Neuronal stem cell (in vitro differentiated cells): ENCODE data around the gene KCNQ1.

Experiments
- DNase-seq: peaks from one replicate; pipeline ENCODE4 v3.0.0-alpha.2; 2013; ENCODE audit warnings: low spot score
- H2AFZ ChIP-seq: one replicate; pipeline ENCODE4 v1.6.1; 2013; ENCODE audit warnings: mild to moderate bottlenecking, low read length, inconsistent platforms
- H2AK5ac ChIP-seq: 2 replicates; pipeline ENCODE4 v1.6.1; 2013; ENCODE audit warnings: low read depth, mild to moderate bottlenecking, inconsistent platforms, low read length, moderate library complexity, mixed read lengths
- H2BK120ac ChIP-seq: 2 replicates; pipeline ENCODE4 v1.6.1; 2013; ENCODE audit warnings: low read depth, mild to moderate bottlenecking, inconsistent platforms, low read length, moderate library complexity, mixed read lengths
- H2BK12ac ChIP-seq: one replicate; pipeline ENCODE4 v1.6.1; 2013; ENCODE audit warnings: low read length, inconsistent platforms
- H2BK15ac ChIP-seq: 2 replicates; pipeline ENCODE4 v1.6.1; 2013; ENCODE audit warnings: mild to moderate bottlenecking, low read length, inconsistent platforms, mixed read lengths
- H2BK5ac ChIP-seq: one replicate; pipeline ENCODE4 v1.6.1; 2013; ENCODE audit warnings: inconsistent platforms, mild to moderate bottlenecking, low read length, moderate library complexity
- H3K14ac ChIP-seq: one replicate; pipeline ENCODE4 v1.6.1; 2013; ENCODE audit warnings: low read length, inconsistent platforms
- H3K18ac ChIP-seq: 2 replicates; pipeline ENCODE4 v1.6.1; 2013; ENCODE audit warnings: low read length, inconsistent platforms
- H3K23ac ChIP-seq: 2 replicates; pipeline ENCODE4 v1.6.1; 2013; ENCODE audit warnings: low read depth, mild to moderate bottlenecking, mixed read lengths, low read length, inconsistent platforms; ENCODE audit not compliant: poor library complexity
- H3K27ac ChIP-seq: replicated peaks from 3 replicates; pipeline ENCODE4 v1.5.1; 2013; ENCODE audit warnings: low read length, inconsistent platforms
- H3K27me3 ChIP-seq, 3 experiments: 2 replicates each; pipeline ENCODE4 v1.6.1; 2013; ENCODE audit warnings: low read length in 3 of 3, mild to moderate bottlenecking in 2 of 3, inconsistent platforms in 1 of 3, low read depth in 1 of 3, mixed read lengths in 1 of 3, moderate library complexity in 1 of 3; ENCODE audit not compliant: control insufficient read depth in 3 of 3, insufficient read depth in 3 of 3
- H3K36me3 ChIP-seq, 2 donors: replicated peaks in 1 of 2; 2 replicates each; pipeline ENCODE4 v1.6.1; 2013; ENCODE audit warnings: low read length in 2 of 2; ENCODE audit not compliant: control insufficient read depth in 2 of 2, insufficient read depth in 2 of 2
- H3K4ac ChIP-seq: 2 replicates; pipeline ENCODE4 v1.6.1; 2013; ENCODE audit warnings: inconsistent platforms, mild to moderate bottlenecking, low read length, moderate library complexity
- H3K4me1 ChIP-seq, 2 donors: 1 replicate in 1 of 2; 2 replicates in 1 of 2; pipeline ENCODE4 v1.6.1; 2013; ENCODE audit warnings: low read length in 2 of 2, low read depth in 1 of 2; ENCODE audit not compliant: control insufficient read depth in 2 of 2, insufficient read depth in 1 of 2
- H3K4me2 ChIP-seq: one replicate; pipeline ENCODE4 v1.6.1; 2013; ENCODE audit warnings: mild to moderate bottlenecking, low read length, inconsistent platforms; ENCODE audit not compliant: insufficient read depth, poor library complexity, severe bottlenecking
- H3K4me3 ChIP-seq, 2 donors: 2 replicates each; pipeline ENCODE4 v1.5.1; 2013; ENCODE audit warnings: low read length in 2 of 2, mild to moderate bottlenecking in 2 of 2, inconsistent platforms in 1 of 2, moderate library complexity in 1 of 2
- H3K79me1 ChIP-seq: one replicate; pipeline ENCODE4 v1.6.1; 2013; ENCODE audit warnings: low read depth, mild to moderate bottlenecking, inconsistent platforms, low read length, moderate library complexity
- H3K9ac ChIP-seq: one replicate; pipeline ENCODE4 v1.6.1; 2013; ENCODE audit warnings: mild to moderate bottlenecking, low read depth, low read length, inconsistent platforms; ENCODE audit not compliant: poor library complexity
- H3K9me3 ChIP-seq, 2 donors: replicated peaks in 1 of 2; 2 replicates each; pipeline versions ENCODE3 to v1.6.1; 2013; ENCODE audit warnings: low read length in 2 of 2, mild to moderate bottlenecking in 2 of 2, inconsistent platforms in 1 of 2, low read depth in 1 of 2, mixed read lengths in 1 of 2, moderate library complexity in 1 of 2; ENCODE audit not compliant: control insufficient read depth in 2 of 2, insufficient read depth in 1 of 2
- H4K8ac ChIP-seq: one replicate; pipeline ENCODE4 v1.6.1; 2013; ENCODE audit warnings: low read depth, mild to moderate bottlenecking, inconsistent platforms, low read length, moderate library complexity
- H4K91ac ChIP-seq: one replicate; pipeline ENCODE4 v1.6.1; 2013; ENCODE audit warnings: low read length, low read depth, mild to moderate bottlenecking, inconsistent platforms; ENCODE audit not compliant: poor library complexity
- WGBS, 2 donors: extraction: QIAGEN DNeasy Blood & Tissue Kit; methylation state at CpG; one replicate each; pipeline ENCODE4 v1.1.7; 2013; ENCODE audit warnings: missing lambda C conversion rate in 2 of 2, mixed read lengths in 1 of 2; ENCODE audit not compliant: insufficient read length in 2 of 2, insufficient replicate concordance in 1 of 2; ENCODE audit errors: extremely low coverage in 2 of 2; 5-methylcytosine and 5-hydroxymethylcytosine counted together

KCNQ1 gene

DNA sequence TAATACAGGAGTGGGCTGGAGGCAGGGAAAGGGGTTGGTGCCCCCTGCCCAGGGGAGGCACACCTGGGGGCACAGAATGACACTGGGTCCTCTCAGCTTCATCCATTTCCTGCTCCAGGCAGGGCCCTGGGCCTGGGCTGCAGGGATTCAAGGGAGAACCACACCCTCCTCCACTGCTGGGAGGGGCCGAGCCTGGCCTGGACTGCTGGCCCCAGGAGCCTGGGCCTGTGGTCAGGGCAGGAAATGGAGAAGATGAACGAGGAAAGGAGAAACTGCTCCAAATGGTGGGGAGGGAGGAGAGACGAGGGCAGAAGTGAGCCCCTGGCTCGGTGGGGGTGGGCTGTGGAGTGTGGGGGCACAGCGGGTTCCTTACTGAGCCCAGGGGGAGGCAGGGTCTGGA lies 293.1 kb downstream of the KCNQ1 start:
- H3K27me3 ChIP-seq, result peaks cover 0 to 27% (median 0%) of the 10 kb centered on the region in 3 experiments
- no peak overlapping the region for H3K4me3 ChIP-seq
- no peak overlapping the region for H3K4me2 ChIP-seq
- H3K14ac ChIP-seq, result no peak overlapping the region
- H2BK120ac ChIP-seq, result no peak overlapping the region
- H3K36me3 ChIP-seq, result no peaks in the 10 kb centered on the region
- peak overlapping the region; percentile 75 for H2AK5ac ChIP-seq
- peak overlapping the region; percentile 16 for H2BK12ac ChIP-seq
- no peak overlapping the region for H4K8ac ChIP-seq
- no peak for DNase-seq
- no peaks in the 10 kb centered on the region for H3K79me1 ChIP-seq
- H3K4ac ChIP-seq, result no peak overlapping the region
- peaks cover 0 to 9% of the 10 kb centered on the region in 2 donors for H3K4me1 ChIP-seq
- H2AFZ ChIP-seq, result no peak overlapping the region
- peak overlapping the region; percentile 81 for H2BK15ac ChIP-seq
- no CpG with 5 or more reads among the region's 5 CpGs for WGBS, 2 donors
- no peak overlapping the region for H4K91ac ChIP-seq
- H3K27ac ChIP-seq, result no peak overlapping the region
- peak overlapping the region; percentile 80 for H3K9ac ChIP-seq
- peak overlapping the region; percentile 43 for H3K23ac ChIP-seq
- peak overlapping the region; percentile 71 for H3K18ac ChIP-seq
- no peaks in the 10 kb centered on the region for H3K9me3 ChIP-seq
- no peak overlapping the region for H2BK5ac ChIP-seq

DNA sequence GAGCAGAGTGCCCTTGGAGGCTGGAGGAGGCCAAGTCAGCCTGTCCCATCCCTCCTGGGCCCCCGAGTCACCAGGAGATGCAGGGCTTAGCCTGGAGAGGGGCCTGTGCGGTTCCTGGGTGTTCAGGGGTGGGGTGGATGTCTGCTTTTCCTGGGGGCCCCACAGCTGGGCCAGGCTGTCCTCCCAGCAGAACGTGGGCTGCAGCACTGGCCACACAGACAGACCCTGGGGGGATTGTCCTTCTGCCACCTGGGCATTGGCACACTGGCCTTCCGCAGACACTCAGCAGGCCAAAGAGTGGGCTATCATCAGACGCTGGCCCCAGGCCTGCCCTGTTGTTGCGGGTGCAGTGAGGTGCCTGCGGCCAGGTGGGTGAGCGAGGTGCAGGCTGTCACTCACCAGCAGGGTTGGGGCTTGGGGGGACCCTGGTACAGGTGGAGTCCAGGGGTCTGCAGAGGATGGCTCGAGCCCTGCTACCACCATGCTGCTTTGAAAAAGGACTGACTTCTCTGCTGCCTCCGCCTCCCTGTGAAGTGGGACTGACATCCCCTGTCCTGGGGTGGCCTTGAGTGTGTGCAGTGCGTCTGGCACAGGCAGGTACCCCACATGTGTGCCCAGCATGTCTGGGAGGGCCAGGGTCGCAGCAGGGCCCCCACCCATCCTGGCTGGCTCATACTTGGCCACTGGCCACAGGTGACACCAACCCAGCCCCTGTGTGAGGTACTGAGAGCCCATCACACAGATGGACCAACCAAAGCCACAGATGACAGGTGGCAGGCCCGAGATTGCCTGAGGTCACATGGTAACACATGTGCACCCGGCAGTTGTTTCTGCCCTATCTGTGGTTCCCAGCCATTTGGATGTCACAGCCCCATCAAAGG lies 294.0 kb downstream of the KCNQ1 start:
- Histone ChIP-seq H3K4me2 (no peak overlapping the region), H2BK5ac (peak overlapping the region; percentile 66), H3K9ac (no peak overlapping the region), H3K79me1 (no peaks in the 10 kb centered on the region), H2BK120ac (no peak overlapping the region), H3K4ac (no peak overlapping the region), H2BK15ac (peak overlapping the region; percentile 81), H2BK12ac (peak overlapping the region; percentile 46), H3K27me3 (peaks cover 0 to 36% (median 0%) of the 10 kb centered on the region in 3 experiments), H3K4me3 (no peak overlapping the region), H4K91ac (peak overlapping the region; percentile 12), H2AK5ac (peak overlapping the region; percentile 84), H3K9me3 (no peaks in the 10 kb centered on the region), H4K8ac (no peak overlapping the region), H2AFZ (no peak overlapping the region), H3K14ac (peak overlapping the region; percentile 56), H3K18ac (peak overlapping the region; percentile 83), H3K36me3 (no peaks in the 10 kb centered on the region), H3K4me1 (peaks cover 0 to 5% of the 10 kb centered on the region in 2 donors), H3K27ac (no peak overlapping the region), H3K23ac (peak overlapping the region; percentile 43)
- no peak for DNase-seq
- no CpG with 5 or more reads among the region's 14 CpGs for WGBS, 2 donors

DNA sequence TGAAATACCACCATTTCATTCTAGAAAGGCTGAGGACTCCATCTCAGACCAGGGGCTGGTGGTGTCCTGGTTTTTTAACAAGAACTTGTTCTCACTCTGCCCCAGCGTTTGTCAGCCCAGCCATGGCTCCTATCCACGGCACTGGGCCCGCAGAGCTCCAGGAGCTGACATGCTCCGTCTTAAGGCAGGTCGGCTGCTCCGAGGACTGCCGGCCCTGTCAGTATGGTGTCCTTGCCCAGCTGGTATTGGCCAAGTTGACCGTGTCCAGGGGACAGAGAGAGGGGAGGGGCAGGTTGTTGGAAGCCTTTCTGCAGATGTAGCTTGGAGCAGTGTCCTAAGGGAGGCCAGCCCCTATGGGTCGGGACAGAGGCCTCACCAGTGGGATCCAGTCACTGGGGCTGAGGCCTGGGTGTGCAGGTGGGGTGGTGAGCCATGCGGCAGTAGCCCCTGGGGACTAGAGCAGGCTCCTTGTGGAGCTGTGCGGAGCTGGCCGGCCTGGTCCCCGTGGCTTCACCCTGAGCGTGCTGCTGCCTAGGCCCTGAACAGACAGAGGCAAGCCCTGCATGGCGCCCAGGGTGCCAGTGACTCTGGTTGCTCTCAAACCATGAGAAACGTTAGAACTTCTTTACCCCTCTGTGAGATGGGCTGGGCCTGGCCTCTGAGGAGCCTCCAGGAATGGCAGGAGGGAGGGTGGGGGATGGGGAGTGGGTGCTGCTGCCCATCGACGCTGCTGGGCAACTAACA lies 294.9 kb downstream of the KCNQ1 start:
- no peak overlapping the region for H2AK5ac ChIP-seq
- H2BK15ac ChIP-seq, result no peak overlapping the region
- H3K4me2 ChIP-seq, result no peak overlapping the region
- no peak overlapping the region for H2BK5ac ChIP-seq
- H3K27ac ChIP-seq, result no peak overlapping the region
- H3K4me3 ChIP-seq, result no peak overlapping the region
- H3K18ac ChIP-seq, result peak overlapping the region; percentile 86
- peaks cover 0 to 39% (median 0%) of the 10 kb centered on the region in 3 experiments for H3K27me3 ChIP-seq
- H2BK120ac ChIP-seq, result no peak overlapping the region
- DNase-seq, result no peak
- H3K23ac ChIP-seq, result no peak overlapping the region
- H4K91ac ChIP-seq, result no peak overlapping the region
- H3K9me3 ChIP-seq, result no peaks in the 10 kb centered on the region
- WGBS, 2 donors, result no CpG with 5 or more reads among the region's 18 CpGs
- no peak overlapping the region for H2AFZ ChIP-seq
- H3K4me1 ChIP-seq, result peaks cover 0 to 1% of the 10 kb centered on the region in 2 donors
- no peaks in the 10 kb centered on the region for H3K79me1 ChIP-seq
- no peaks in the 10 kb centered on the region for H3K36me3 ChIP-seq
- no peak overlapping the region for H3K14ac ChIP-seq
- H2BK12ac ChIP-seq, result no peak overlapping the region
- H3K4ac ChIP-seq, result no peak overlapping the region
- no peak overlapping the region for H4K8ac ChIP-seq
- no peak overlapping the region for H3K9ac ChIP-seq
